Measurements from ENCODE around the gene PCK1. TPM values are rescaled to one million over a fixed set of nuclear protein-coding genes. Genes with fewer than 3 reads are reported as not detected.

PCK1 gene
- total and polyA plus RNA-seq, 10 donors = 0.04 to 0.67 (median 0.17) TPM; not detected in 3

GRCh38 chr20:57598060-57598459 lies 37.1 kb downstream of the PCK1 start:
- peak; percentile 76 for DNase-seq
- Histone ChIP-seq H3K9me3 (no peaks in the 10 kb centered on the region), H3K36me3 (no peaks in the 10 kb centered on the region), H3K4me1 (peaks cover 0 to 41% (median 20%) of the 10 kb centered on the region in 6 donors), H3K27me3 (replicated peaks in 1 of 7) (peaks cover 0 to 11% (median 0%) of the 10 kb centered on the region in 7 donors), H3K27ac (no peak overlapping the region), H3K4me3 (no peak overlapping the region)
- intact Hi-C loops (cut with DNase I; ENCODE audit: low total_unique reads) = loop anchor here (10.0 kb wide), 1 partner anchor 577 kb away; no protein-coding TSS in a partner anchor
- TF ChIP-seq CTCF (IDR thresholded peaks at IDR 0.05 in 8 of 11, conservative IDR thresholded peaks at IDR 0.05 in 3 of 11) = no peak
- no peak for TF ChIP-seq POLR2AphosphoS5 (IDR thresholded peaks at IDR 0.05)
- TF ChIP-seq POLR2A (IDR thresholded peaks at IDR 0.05) = no peak
- WGBS, 5 donors = 73 to 92% (median 77%) methylated on average over 4 to 10 of the region's 10 CpGs

GRCh38 chr20:57598491-57598890 lies 37.6 kb downstream of the PCK1 start:
- Histone ChIP-seq H3K36me3 (no peaks in the 10 kb centered on the region), H3K9me3 (no peaks in the 10 kb centered on the region), H3K27ac (no peak overlapping the region), H3K4me1 (peaks cover 0 to 37% (median 20%) of the 10 kb centered on the region in 6 donors), H3K4me3 (no peak overlapping the region), H3K27me3 (replicated peaks in 1 of 7) (peaks cover 0 to 10% (median 0%) of the 10 kb centered on the region in 7 donors)
- TF ChIP-seq POLR2A (IDR thresholded peaks at IDR 0.05) (no peak), POLR2AphosphoS5 (IDR thresholded peaks at IDR 0.05) (no peak), CTCF (IDR thresholded peaks at IDR 0.05 in 8 of 11, conservative IDR thresholded peaks at IDR 0.05 in 3 of 11) (no peak)
- no peak for DNase-seq
- intact Hi-C loops (cut with DNase I; ENCODE audit: low total_unique reads) = loop anchor here (10.0 kb wide), 1 partner anchor 576 kb away; no protein-coding TSS in a partner anchor
- WGBS, 5 donors = 77 to 91% (median 88%) methylated on average over 1 to 5 of the region's 5 CpGs

GRCh38 chr20:57600320-57601210 lies 39.7 kb downstream of the PCK1 start:
- no peak for DNase-seq

More at GRCh38 chr20:57600320-57601210, 39.7 kb downstream of the PCK1 start:
- TF ChIP-seq POLR2AphosphoS5 (IDR thresholded peaks at IDR 0.05) (no peak), CTCF (IDR thresholded peaks at IDR 0.05 in 8 of 11, conservative IDR thresholded peaks at IDR 0.05 in 3 of 11) (no peak), POLR2A (IDR thresholded peaks at IDR 0.05) (no peak)
- peaks cover 0 to 2% (median 0%) of the 10 kb centered on the region in 6 donors for H3K36me3 ChIP-seq
- H3K9me3 ChIP-seq = no peaks in the 10 kb centered on the region
- no peak overlapping the region for H3K4me3 ChIP-seq
- peaks cover 0 to 4% (median 0%) of the 10 kb centered on the region in 7 donors for H3K27me3 ChIP-seq (replicated peaks in 1 of 7)
- WGBS, 5 donors = 68 to 81% (median 73%) methylated on average over 12 to 13 of the region's 13 CpGs
- intact Hi-C loops (cut with DNase I; ENCODE audit: low total_unique reads) = loop anchor here (10.0 kb wide), 1 partner anchor 54 kb away; no protein-coding TSS in a partner anchor
- peaks cover 0 to 37% (median 12%) of the 10 kb centered on the region in 6 donors for H3K4me1 ChIP-seq
- no peak overlapping the region for H3K27ac ChIP-seq

Data from spleen (tissue), 11 donors.